GM18508 (cell line): ENCODE data around the gene ENDOG.
"Not testable (repeated sequence)": the region's sequence is repeated elsewhere in the genome, so short reads cannot be mapped to it uniquely, and the experiment has no call there.

Experiments
- ATAC-seq: cut with Tn5 transposase; IDR thresholded peaks from one replicate; pipeline ENCODE4 v1.9.1; 2021; ENCODE audit warnings: moderate number of reproducible peaks; ENCODE audit not compliant: insufficient read depth, unreplicated experiment

The ENDOG gene

DNA sequence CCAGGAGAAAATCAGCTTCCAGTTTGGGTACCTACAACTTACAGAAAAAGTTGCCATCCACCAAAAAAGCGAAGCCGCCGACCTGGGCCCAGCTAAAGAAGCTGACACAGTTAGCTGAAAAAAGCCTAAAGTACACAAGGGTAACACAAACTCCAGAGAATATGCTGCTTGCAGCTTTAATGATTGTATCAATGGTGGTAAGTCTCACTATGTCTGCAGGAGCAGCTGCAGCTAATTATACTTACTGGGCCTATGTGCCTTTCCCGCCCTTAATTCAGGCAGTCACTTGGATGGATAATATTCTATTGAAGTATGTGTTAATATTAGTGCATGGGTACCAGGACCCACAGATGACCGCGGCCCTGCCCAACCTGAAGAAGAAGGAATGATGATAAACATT is 36.2 kb downstream of the ENDOG start:
- ATAC-seq, result not testable (repeated sequence)

DNA sequence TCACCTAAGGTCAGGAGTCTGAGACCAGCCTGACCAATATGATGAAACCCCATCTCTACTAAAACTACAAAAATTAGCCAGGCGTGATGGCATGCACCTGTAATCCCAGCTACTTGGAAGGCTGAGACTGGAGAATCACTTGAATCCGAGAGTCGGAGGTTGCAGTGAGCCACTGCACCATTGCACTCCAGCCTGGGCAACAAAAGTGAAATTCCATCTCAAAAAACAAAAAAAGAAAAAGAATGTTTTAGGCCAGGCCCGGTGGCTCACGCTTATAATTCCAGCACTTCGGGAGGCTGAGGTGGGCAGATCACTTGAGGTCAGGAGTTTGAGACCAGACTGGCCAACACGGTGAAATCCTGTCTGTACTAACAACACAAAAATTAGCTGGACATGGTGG is 40.2 kb downstream of the ENDOG start:
- ATAC-seq, result not testable (repeated sequence)

DNA sequence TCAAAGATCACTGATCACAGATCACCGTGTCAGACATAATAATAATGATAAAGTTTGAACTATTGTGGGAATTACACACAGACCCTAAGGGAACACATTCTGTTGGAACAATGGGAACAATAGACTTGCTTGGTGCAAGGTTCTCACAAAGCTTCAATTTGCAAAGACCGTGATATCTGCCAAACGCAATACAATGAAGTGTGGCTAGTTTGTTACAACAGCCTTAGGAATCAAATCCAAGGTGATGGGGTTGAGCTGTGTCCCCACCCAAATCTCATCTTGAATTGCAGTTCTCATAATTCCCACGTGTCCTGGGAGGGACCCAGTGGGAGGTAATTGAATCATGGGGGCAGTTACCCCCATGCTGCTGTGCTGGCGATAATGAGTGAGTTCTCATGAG is 42.6 kb downstream of the ENDOG start:
- ATAC-seq, result no peak

DNA sequence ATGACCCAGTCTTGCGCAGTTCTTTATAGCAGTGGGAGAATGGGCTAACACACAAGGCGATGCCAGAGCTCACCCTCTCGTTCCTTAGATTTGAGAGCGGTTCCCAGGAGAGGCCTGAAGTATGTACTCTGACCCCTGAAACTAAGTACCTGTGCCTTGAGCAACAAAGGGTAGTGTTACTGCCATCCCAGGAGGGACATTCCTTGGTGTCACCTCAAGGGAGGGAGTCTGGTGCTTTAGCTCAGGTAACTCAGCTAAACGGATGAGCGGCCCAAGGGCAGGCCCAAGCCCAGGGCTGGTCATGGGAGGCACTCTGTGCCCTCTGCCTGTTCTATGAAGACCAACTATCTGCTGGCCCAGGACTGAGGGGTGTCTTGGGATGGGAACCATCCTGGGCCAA is 43.2 kb downstream of the ENDOG start:
- ATAC-seq, result no peak

DNA sequence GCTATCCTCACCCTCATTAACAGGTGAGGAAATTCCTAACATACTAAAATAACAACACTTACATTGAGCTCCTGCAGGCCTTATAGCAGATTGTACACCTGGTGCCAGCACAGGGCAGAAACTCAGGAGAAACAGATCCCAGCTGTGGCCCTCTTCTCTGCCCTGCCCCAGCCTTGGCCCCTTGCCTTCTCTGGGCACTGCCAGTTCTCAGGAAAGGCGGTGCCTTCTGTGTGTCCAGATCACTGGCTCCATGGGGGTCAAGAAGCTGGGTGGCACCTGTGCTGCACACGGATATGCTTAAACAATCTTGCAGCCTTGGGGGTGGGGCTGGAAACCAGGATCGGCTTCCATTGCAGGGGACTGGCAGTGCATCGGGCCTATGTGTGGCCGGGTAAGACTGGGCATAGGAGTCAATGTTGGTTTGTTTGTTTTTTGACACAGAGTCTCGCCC is 44.1 kb downstream of the ENDOG start:
- no peak for ATAC-seq

DNA sequence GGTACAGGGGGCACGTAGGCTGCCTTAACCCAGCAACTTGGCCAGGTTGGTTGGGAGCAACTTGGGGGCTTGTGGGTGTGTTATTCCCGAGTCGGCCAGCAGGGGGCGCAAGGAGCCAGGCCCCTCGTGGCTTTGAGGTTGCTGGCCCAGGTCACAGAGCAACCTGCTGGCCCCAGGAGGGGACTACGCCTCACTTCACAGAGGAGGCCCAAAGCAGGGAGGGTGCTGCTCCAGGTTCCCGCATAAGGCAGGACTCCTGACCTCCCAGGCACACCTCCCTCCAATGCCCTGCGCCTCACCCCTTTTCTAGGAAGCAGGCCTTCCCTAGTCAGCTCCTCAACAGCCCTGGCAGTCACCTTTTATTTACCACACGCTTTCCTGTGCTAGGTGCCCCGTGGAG is 45.3 kb downstream of the ENDOG start:
- ATAC-seq, result no peak

DNA sequence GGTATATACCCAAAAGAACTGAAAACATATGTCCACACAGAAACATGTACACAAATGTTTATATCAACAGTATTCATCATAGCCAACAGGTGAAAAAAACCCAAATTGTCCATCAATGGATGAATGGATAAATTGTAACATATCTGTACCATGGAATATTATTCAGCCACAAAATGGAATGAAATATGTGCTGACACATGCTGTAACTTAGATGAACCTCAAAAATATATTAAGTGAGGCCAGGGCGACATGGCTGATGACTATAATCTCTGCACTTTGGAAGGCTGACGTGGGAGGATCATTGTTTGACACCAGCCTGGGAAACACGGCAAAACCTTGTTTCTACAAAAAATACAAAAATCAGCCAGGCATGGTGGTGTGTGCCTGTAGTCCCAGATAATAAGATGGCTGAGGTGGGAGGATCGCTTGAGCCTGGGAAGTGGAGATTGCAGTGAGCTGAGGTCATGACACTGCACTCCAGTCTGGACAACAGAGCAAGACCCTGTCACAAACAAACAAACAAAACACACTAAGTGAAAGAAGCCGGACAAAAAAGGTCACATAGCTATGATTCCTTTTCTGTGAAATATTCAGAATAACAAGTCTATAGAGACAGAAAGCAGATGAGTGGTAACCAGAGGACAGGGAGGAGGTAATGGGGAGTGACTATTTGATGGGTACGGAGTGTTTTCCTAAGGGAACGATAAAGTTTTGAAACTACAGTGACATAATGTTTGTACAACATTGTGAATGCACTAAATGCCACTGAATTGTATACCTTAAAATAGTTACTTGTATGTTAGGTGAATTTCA is 52.0 kb downstream of the ENDOG start:
- ATAC-seq, result no peak

DNA sequence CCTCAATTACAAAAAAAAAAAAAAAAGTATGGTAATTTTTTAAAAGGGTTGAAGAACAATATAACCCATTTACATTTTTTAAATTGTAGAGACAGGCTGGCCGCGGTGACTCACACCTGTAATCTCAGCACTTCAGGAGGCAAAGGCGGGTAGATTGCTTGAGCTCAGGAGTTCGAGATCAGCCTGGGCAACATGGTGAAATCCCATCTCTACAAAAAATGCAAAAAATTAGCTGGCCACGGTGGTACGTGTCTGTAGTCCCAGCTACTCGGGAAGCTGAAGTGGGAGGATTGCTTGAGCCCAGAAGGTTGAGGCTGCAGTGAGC is 52.6 kb downstream of the ENDOG start:
- ATAC-seq, result not testable (repeated sequence)
